ENCODE results near the gene RREB1.

The RREB1 gene

DNA sequence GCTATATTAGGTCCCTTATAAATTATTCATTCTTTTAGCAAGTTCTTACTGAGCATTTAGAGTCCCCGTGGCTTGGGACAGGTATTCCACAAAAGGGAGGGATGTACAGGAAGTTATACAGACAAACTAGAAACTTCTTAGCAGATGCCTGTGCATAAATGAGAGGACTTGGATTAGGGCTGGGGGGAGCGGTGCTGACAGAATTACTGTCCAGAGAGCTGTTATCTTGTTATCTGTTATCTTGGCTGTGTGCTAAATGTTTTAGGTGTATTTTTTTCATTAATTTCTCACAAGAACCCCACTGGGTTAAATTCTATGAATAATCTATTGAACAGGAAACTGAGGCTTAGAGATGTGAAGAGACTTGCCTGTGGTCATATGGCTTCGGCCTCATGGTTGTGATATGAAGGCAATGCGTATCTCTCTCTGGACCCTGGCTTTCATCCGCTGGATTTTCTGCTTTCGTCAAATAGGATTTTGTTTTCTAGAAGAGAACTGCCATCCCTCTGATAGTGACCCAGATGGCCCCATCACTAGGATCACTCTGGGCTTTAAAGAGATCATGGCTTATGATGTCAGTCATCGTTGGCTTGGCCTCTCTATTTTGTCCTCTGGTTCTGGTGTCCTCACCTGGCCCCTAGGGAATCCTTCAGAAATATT lies 32.3 kb upstream of the RREB1 start:
- Histone ChIP-seq H3K4me1 (ENCODE audit: control insufficient read depth, insufficient read depth, low read length, poor library complexity, severe bottlenecking) (no peaks in the 10 kb centered on the region), H3K4me3 (ENCODE audit: insufficient read depth, low read depth, low read length, poor library complexity, severe bottlenecking) (no peak overlapping the region), H3K27ac (ENCODE audit: insufficient read depth, low read length, poor library complexity, severe bottlenecking) (no peak overlapping the region), H3K36me3 (ENCODE audit: control insufficient read depth, insufficient read depth, low read length) (no peaks in the 10 kb centered on the region), H3K27me3 (replicated peaks; ENCODE audit: control insufficient read depth, insufficient read depth, low read length, poor library complexity, severe bottlenecking) (no peaks in the 10 kb centered on the region), H3K9me3 (ENCODE audit: control insufficient read depth, low read length) (no peaks in the 10 kb centered on the region)
- no peak for DNase-seq

DNA sequence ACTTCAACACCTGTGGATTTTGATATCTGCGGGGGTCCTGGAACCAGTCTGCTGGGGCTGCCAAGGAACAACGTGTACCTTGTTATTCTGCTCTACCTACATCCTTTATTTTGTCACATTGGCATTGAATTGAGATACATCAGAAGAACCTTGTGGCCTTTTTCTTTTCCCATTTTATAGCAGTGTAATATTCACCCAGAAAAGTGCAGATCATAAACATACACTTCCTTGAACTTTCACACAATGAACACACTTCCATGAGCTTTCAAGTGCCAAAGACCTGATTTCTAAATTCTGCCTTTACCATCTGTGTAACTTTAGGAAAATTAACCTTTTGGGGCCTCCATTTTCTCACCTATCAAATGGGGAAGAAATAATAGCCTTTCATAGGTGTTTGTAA lies 29.9 kb upstream of the RREB1 start:
- no peaks in the 10 kb centered on the region for H3K36me3 ChIP-seq (ENCODE audit: control insufficient read depth, insufficient read depth, low read length)
- no peaks in the 10 kb centered on the region for H3K27me3 ChIP-seq (replicated peaks; ENCODE audit: control insufficient read depth, insufficient read depth, low read length, poor library complexity, severe bottlenecking)
- H3K4me3 ChIP-seq (ENCODE audit: insufficient read depth, low read depth, low read length, poor library complexity, severe bottlenecking) = no peak overlapping the region
- no peak for DNase-seq
- H3K9me3 ChIP-seq (ENCODE audit: control insufficient read depth, low read length) = no peaks in the 10 kb centered on the region
- H3K27ac ChIP-seq (ENCODE audit: insufficient read depth, low read length, poor library complexity, severe bottlenecking) = no peak overlapping the region
- H3K4me1 ChIP-seq (ENCODE audit: control insufficient read depth, insufficient read depth, low read length, poor library complexity, severe bottlenecking) = no peaks in the 10 kb centered on the region

DNA sequence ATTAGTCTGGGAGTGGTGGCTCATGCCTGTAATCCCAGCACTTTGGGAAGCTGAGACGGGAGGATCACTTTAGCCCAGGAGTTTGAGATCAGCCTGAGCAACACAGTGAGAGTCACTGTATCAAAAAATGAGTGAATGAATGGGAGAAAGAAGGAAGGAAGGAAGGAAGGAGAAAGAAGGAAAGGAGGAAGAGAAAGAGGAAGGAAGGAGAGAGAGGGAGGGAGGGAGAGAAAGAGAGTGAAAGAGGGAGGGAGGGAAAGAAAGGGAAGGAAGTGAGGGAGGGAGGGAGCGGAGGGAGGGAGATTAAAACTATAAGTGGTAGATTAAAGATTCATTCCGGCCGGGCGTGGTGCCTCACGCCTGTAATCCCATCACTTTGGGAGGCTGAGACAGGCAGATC lies 28.9 kb upstream of the RREB1 start:
- Histone ChIP-seq H3K4me1 (ENCODE audit: control insufficient read depth, insufficient read depth, low read length, poor library complexity, severe bottlenecking) (no peaks in the 10 kb centered on the region), H3K27me3 (replicated peaks; ENCODE audit: control insufficient read depth, insufficient read depth, low read length, poor library complexity, severe bottlenecking) (no peaks in the 10 kb centered on the region), H3K27ac (ENCODE audit: insufficient read depth, low read length, poor library complexity, severe bottlenecking) (no peak overlapping the region), H3K4me3 (ENCODE audit: insufficient read depth, low read depth, low read length, poor library complexity, severe bottlenecking) (no peak overlapping the region), H3K9me3 (ENCODE audit: control insufficient read depth, low read length) (no peaks in the 10 kb centered on the region), H3K36me3 (ENCODE audit: control insufficient read depth, insufficient read depth, low read length) (no peaks in the 10 kb centered on the region)
- DNase-seq = no peak

DNA sequence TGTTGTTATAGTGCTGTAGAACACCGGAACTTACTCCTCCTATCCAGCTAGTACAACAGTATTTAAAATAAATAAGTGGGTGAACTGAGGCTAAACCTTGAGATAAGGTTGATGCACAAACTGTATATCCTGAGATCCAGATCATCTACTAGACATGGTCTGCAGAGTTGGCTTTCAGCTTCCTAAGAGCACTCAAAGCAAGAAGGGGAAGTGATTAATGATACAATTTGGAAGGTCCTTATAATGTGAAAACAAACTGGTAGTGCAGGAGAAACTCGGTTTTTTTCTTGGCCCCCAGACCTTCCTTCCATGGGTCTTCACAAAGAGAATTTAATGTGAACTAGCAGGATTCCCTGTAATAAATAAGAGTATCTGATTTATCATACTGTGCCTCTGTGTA lies 27.4 kb upstream of the RREB1 start:
- Histone ChIP-seq H3K36me3 (ENCODE audit: control insufficient read depth, insufficient read depth, low read length) (no peaks in the 10 kb centered on the region), H3K9me3 (ENCODE audit: control insufficient read depth, low read length) (no peaks in the 10 kb centered on the region), H3K27me3 (replicated peaks; ENCODE audit: control insufficient read depth, insufficient read depth, low read length, poor library complexity, severe bottlenecking) (no peaks in the 10 kb centered on the region), H3K4me3 (ENCODE audit: insufficient read depth, low read depth, low read length, poor library complexity, severe bottlenecking) (no peak overlapping the region), H3K27ac (ENCODE audit: insufficient read depth, low read length, poor library complexity, severe bottlenecking) (no peak overlapping the region), H3K4me1 (ENCODE audit: control insufficient read depth, insufficient read depth, low read length, poor library complexity, severe bottlenecking) (no peaks in the 10 kb centered on the region)
- DNase-seq = no peak

DNA sequence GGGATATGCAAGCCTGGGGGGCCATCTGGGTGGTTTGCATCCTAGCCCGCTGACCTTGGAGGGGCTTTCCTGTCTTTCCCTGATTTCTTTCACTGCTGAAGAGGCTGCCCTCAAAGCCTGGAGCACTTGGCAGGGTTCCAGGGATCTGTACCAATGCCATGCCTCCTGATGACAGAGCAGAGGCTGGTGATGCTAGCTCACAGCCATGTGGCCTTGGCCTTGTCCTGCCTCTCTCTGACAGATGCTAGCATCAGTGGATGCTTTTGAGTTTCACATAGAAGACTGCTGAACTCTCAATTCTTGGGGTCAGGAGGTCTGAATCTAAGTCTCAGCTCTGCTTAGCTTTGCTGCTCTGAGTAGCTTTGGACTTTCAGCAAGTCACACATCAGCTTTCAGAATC lies 21.9 kb upstream of the RREB1 start:
- H3K27ac ChIP-seq (ENCODE audit: insufficient read depth, low read length, poor library complexity, severe bottlenecking) = no peak overlapping the region
- H3K4me3 ChIP-seq (ENCODE audit: insufficient read depth, low read depth, low read length, poor library complexity, severe bottlenecking) = no peak overlapping the region
- no peaks in the 10 kb centered on the region for H3K27me3 ChIP-seq (replicated peaks; ENCODE audit: control insufficient read depth, insufficient read depth, low read length, poor library complexity, severe bottlenecking)
- no peak for DNase-seq
- H3K9me3 ChIP-seq (ENCODE audit: control insufficient read depth, low read length) = no peaks in the 10 kb centered on the region
- H3K4me1 ChIP-seq (ENCODE audit: control insufficient read depth, insufficient read depth, low read length, poor library complexity, severe bottlenecking) = peaks cover 20% of the 10 kb centered on the region
- H3K36me3 ChIP-seq (ENCODE audit: control insufficient read depth, insufficient read depth, low read length) = no peaks in the 10 kb centered on the region

DNA sequence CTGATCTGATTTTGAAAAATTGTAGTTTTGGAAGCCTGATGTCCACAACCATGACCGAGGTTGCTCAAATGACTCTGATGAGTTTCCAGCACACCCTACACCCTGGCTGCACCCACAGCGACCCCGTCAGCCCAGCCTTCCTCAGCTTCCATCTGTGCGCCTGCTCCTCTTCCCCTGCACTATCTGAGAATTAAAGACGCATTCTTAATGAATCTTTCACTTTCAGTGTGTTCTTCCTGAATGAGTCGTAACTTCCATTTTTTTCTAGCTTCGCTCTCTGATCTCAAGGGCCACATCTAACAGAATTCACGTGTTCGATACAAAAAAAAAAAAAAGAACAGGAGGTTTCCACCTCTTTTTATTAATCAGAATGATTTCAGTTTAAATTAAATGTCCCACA lies 21.3 kb upstream of the RREB1 start:
- Histone ChIP-seq H3K27ac (ENCODE audit: insufficient read depth, low read length, poor library complexity, severe bottlenecking) (peak overlapping the region; percentile 24), H3K4me1 (ENCODE audit: control insufficient read depth, insufficient read depth, low read length, poor library complexity, severe bottlenecking) (peaks cover 20% of the 10 kb centered on the region), H3K36me3 (ENCODE audit: control insufficient read depth, insufficient read depth, low read length) (no peaks in the 10 kb centered on the region), H3K9me3 (ENCODE audit: control insufficient read depth, low read length) (no peaks in the 10 kb centered on the region), H3K27me3 (replicated peaks; ENCODE audit: control insufficient read depth, insufficient read depth, low read length, poor library complexity, severe bottlenecking) (no peaks in the 10 kb centered on the region), H3K4me3 (ENCODE audit: insufficient read depth, low read depth, low read length, poor library complexity, severe bottlenecking) (peak overlapping the region; percentile 41)
- DNase-seq = peak in 1 of 3 donors; percentile 1

DNA sequence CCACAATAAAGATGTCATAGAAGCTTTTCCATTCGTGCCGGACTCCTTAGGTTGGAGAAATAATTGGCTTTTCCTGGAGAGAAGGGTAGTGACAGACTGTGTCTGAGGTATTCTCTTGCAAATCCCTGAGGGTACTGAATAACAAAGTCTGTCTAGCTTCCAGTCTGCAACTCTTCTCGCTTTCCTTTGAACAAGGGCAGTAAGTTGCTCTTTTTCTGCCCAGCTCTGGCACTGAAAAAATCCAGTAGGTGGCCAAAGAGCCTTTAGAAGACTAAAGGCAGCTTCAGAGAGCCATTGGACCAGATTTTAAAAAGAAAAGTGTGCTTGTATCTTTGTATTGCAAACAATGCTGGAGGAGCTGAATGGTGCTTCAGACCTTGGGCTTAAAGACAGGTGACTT lies 20.7 kb upstream of the RREB1 start:
- Histone ChIP-seq H3K36me3 (ENCODE audit: control insufficient read depth, insufficient read depth, low read length) (no peaks in the 10 kb centered on the region), H3K4me1 (ENCODE audit: control insufficient read depth, insufficient read depth, low read length, poor library complexity, severe bottlenecking) (peaks cover 20% of the 10 kb centered on the region), H3K4me3 (ENCODE audit: insufficient read depth, low read depth, low read length, poor library complexity, severe bottlenecking) (peak overlapping the region; percentile 41), H3K27ac (ENCODE audit: insufficient read depth, low read length, poor library complexity, severe bottlenecking) (peak overlapping the region; percentile 24), H3K27me3 (replicated peaks; ENCODE audit: control insufficient read depth, insufficient read depth, low read length, poor library complexity, severe bottlenecking) (no peaks in the 10 kb centered on the region), H3K9me3 (ENCODE audit: control insufficient read depth, low read length) (no peaks in the 10 kb centered on the region)
- DNase-seq = no peak

- peak overlapping the region; percentile 24 for H3K27ac ChIP-seq (ENCODE audit: insufficient read depth, low read length, poor library complexity, severe bottlenecking)
- DNase-seq = peak in 1 of 3 donors; percentile 8
- peaks cover 20% of the 10 kb centered on the region for H3K4me1 ChIP-seq (ENCODE audit: control insufficient read depth, insufficient read depth, low read length, poor library complexity, severe bottlenecking)
- peak overlapping the region; percentile 41 for H3K4me3 ChIP-seq (ENCODE audit: insufficient read depth, low read depth, low read length, poor library complexity, severe bottlenecking)
- H3K9me3 ChIP-seq (ENCODE audit: control insufficient read depth, low read length) = no peaks in the 10 kb centered on the region
- H3K27me3 ChIP-seq (replicated peaks; ENCODE audit: control insufficient read depth, insufficient read depth, low read length, poor library complexity, severe bottlenecking) = no peaks in the 10 kb centered on the region
- H3K36me3 ChIP-seq (ENCODE audit: control insufficient read depth, insufficient read depth, low read length) = no peaks in the 10 kb centered on the region
Observed at GRCh38 chr6:7087491-7087979, 20.2 kb upstream of the RREB1 start.

DNA sequence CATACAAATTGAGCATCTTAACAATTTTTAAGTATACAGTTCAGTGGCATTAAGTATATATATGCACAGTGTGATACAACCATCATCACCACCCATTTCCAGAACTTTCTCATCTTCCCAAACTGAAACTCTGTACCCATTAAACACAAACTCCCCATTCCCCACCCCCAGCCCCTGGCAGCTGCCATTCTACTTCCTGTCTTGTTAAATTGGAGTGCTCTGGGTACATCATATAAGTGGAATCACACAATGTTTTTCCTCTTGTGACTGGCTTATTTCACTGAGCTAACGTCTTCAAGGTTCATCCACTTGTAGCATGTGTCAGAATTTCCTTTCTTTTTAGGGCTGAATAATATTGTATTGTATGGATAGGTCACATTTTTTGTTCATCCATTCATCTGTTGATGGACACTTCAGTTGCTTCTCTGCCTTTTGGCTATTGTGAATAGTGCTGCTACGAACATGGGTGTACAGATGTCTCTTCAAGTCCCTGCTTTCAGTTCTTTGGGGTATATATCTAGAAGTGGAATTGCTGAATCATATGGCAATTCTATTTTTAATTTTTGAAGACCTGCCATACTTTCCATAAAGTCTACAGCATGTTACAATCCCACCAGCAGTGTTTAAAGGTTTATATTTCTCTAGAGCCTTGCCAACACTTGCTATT lies 19.6 kb upstream of the RREB1 start:
- Histone ChIP-seq H3K27ac (ENCODE audit: insufficient read depth, low read length, poor library complexity, severe bottlenecking) (no peak overlapping the region), H3K9me3 (ENCODE audit: control insufficient read depth, low read length) (no peaks in the 10 kb centered on the region), H3K27me3 (replicated peaks; ENCODE audit: control insufficient read depth, insufficient read depth, low read length, poor library complexity, severe bottlenecking) (no peaks in the 10 kb centered on the region), H3K4me1 (ENCODE audit: control insufficient read depth, insufficient read depth, low read length, poor library complexity, severe bottlenecking) (peaks cover 20% of the 10 kb centered on the region), H3K36me3 (ENCODE audit: control insufficient read depth, insufficient read depth, low read length) (no peaks in the 10 kb centered on the region), H3K4me3 (ENCODE audit: insufficient read depth, low read depth, low read length, poor library complexity, severe bottlenecking) (no peak overlapping the region)
- DNase-seq = no peak

GRCh38 chr6:7098993-7099392 lies 8.8 kb upstream of the RREB1 start:
- H3K27me3 ChIP-seq (replicated peaks; ENCODE audit: control insufficient read depth, insufficient read depth, low read length, poor library complexity, severe bottlenecking) = no peaks in the 10 kb centered on the region
- no peaks in the 10 kb centered on the region for H3K36me3 ChIP-seq (ENCODE audit: control insufficient read depth, insufficient read depth, low read length)
- no peaks in the 10 kb centered on the region for H3K4me1 ChIP-seq (ENCODE audit: control insufficient read depth, insufficient read depth, low read length, poor library complexity, severe bottlenecking)
- H3K4me3 ChIP-seq (ENCODE audit: insufficient read depth, low read depth, low read length, poor library complexity, severe bottlenecking) = no peak overlapping the region
- no peaks in the 10 kb centered on the region for H3K9me3 ChIP-seq (ENCODE audit: control insufficient read depth, low read length)
- no peak overlapping the region for H3K27ac ChIP-seq (ENCODE audit: insufficient read depth, low read length, poor library complexity, severe bottlenecking)
- no peak for DNase-seq

Measured in effector memory CD4-positive, alpha-beta T cell (primary cell).